RPMI7951 (cell line): Measurements from ENCODE around the gene TPST2. TPM values are rescaled to one million over a fixed set of nuclear protein-coding genes. Genes with fewer than 3 reads are reported as not detected.
"Not testable (repeated sequence)": the region's sequence is repeated elsewhere in the genome, so short reads cannot be mapped to it uniquely, and the experiment has no call there.

Source experiments
- DNase-seq: peaks from one replicate; pipeline ENCODE4 v3.0.0-alpha.2; 2012; ENCODE audit warnings: low read depth
- total RNA-seq: library from RNA; depleted of rRNA; stranded (reverse); fragments of >200 nt; shearing (Covaris generic); gene quantifications from 2 replicates; pipeline ENCODE4 v1.2.3, GENCODE V29; 2014

TPST2 gene
- total RNA-seq, 1 experiment from 2014 or later, result 54.2 TPM

DNA sequence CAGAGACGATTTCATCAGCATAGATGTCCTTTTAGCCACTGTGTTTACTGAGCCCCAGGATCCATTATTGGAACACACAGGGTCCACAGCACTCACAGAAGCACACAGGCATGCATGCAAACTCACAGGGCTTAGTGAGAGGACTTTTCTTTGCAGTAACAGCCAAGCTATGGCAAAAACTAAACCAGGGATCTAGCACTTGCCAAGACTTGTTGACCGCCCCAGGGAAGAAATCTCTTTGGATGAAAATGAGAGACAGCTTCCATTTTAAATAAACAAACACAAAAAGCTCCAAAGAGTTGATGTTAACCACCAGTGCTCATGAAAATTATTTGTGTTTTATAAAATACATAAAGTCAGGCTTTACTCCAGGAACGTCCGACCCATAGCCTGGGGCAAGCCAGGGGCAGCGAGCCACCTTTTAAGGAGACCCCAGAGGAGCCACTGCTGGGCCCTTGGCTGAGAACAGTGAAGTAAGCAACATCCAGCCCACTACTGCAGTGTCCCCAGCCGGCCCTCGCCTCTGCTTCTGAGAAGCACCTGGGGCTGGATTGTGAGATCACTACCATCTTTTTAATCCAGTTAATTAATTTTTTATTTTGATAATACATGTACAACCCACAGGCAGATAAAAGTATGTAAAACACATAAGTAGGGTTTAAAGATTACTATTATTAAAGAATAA lies 55.6 kb downstream of the TPST2 start:
- no peak for DNase-seq

DNA sequence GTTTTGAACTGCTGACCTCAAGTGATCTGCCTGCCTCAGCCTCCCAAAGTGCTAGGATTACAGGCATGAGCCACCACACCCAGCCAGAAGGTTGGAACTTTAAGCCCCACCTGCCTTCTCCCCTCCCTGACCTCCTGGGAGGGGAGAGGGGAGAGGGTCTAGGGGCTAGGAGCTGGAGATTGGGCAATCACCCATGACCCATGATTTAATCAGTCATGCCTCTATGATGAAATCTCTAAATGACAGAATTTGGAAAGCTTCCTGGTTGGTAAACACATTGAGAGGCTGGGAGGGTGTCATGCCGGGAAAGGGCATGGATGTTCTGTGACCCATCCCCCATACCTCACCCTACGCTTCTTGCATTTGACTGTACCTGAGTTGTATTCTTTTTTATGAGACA lies 60.6 kb downstream of the TPST2 start:
- DNase-seq, result no peak

DNA sequence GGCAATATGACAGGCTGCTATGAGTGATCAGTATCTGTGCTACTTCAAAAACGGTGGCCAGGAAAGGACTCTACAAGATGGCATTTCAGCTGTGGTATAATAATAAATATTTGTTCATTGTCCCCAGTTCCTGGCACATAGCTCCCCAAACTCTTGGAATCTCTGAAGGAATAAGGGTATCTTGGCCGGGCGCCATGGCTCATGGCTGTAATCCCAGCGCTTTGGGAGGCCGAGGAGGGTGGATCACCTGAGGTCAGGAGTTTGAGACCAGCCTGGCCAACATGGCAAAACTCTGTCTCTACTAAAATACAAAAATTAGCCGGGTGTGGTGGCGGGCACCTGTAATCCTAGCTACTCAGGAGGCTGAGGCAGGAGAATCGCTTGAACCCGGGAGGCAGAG lies 61.4 kb downstream of the TPST2 start:
- not testable (repeated sequence) for DNase-seq

DNA sequence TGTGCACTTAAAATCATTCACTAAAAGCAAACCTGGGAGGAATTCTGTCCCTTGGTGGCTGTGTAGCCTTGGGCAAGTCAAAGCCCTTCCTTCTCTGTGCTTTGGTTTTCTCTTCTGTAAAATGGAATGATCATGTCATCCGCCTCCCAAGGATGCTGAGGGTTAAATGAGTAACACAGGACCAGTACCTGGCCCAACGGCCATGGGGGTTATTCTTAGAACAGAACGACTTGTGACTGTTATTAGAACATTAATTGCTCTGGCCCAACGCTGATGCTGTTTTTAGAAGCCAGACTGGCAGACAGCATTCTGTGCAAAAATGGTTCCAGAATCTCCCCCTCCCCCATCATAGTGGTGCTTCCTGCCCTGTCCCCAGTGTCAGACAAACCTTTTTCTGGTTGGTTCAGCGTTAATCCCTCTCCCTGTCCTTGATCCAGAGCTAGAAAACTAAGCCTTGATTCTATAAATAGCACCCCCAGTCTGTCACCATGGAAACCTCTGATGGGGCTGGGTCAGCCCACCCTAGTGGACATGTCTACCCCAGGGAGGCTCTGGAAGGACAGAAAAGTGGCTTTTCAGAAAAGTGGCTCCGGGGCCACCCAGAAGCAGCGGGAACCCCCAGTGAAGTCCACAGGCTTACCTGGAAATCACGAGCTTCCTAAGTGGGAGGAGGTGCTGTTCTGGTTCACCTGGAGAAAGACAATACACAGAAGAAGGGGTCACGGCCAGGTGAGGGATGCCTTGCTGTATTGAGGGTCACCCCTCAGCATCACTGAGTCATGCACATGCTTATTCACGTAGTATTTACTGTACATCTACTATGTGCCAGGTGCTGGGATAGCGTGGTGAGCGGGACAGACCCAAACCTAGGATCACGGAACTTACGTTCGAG lies 62.1 kb downstream of the TPST2 start:
- no peak for DNase-seq

DNA sequence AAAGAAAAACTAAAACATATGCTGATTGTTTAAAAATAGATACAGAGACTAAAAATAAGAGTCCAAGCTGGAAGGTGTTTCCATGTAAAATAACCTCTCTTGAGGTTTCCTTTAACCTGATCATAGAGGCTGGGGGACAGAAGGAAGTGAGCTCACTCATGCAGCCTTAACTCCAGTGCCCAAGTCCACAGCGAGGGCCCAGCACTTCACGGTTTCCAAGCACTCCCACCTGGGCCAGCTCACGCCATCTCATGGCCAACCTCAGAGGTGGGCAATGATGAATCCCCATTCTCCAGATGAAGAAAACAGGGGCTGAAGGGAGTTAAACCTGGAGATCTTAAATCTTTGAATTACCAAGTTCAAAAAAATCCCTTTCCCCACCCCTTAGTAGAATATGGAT lies 62.8 kb downstream of the TPST2 start:
- DNase-seq, result no peak

DNA sequence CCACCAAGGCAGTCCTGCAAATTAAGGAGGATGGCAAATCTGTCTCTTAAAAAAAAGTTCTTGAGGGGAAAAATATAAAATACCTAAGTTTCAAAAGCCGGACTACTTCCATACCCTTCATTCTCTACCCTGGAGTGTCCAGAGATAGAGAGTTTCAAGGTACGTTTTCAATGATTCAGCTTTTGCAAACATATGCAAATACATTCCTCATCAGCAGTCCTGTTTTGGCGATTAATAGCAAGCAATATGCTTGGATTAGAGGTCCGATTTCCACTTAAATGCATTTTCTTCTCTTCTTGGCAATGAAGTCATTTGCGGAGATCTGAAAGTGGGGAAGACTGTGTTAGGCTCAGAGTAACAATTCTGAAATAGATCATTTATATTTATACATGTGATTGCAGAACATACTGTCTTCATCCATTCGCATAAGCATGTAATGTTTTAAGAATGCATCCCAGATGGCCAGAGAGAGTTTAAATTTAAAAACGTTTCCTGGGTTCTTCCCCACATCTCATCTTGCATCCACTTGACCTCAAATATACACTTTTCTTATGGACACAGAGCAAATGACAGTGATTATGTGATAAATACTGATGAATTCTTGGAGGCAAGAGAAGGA lies 63.9 kb downstream of the TPST2 start:
- DNase-seq, result no peak

DNA sequence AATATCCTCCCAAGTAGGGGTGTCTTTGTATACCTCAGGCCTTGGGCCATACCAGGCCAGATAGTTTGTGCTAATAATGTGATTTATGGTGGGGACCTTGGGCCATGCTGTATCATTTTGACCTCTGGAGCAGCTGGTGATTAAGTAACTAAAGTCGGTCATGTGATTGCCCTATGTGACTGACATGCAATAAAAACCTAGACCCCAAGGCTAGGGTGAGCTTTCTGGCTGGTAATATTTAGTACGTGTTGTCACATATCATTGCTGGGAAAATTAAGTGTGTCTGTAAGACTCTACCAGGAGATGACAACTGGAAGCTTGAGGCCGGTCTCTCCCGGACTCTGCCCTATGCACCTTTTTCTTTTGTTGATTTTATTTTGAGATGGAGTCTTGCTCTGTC lies 65.1 kb downstream of the TPST2 start:
- DNase-seq, result no peak

DNA sequence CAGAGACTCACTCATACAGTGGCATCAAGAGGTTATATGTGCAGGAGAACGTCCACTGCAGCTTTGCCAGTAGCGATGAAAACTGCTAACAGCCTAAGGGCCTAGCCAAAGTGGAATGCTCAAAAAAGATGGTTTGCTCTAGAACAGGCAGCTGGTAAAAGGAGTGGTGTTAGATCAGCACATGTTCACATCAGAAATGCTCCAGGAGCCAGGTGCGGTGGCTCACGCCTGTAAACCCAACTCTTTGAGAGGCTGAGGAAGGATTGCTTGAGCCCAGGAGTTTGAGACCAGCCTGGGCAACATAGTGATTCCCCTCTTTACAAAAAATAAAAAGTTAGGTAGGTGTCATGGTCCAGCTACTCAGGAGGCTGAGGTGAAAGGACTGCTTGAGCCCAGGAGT lies 67.3 kb downstream of the TPST2 start:
- no peak for DNase-seq

DNA sequence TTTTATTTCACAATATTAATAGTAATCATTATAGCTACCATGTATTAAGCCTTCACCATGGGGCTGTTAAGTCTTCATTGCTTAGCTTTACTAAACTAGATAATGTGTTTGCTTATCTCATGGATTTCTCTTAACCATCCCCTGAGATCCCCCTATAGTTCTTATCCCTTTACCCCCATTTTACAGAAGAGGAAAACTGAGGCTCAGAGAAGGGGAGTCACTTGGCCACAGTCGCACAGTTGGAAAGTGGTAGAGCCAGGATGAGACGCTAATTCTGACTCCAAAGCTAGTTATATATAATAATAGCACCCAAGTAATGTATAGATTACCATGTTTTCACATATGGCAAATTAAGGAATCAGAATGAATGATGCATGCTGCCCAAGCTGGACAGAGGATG lies 67.9 kb downstream of the TPST2 start:
- no peak for DNase-seq

DNA sequence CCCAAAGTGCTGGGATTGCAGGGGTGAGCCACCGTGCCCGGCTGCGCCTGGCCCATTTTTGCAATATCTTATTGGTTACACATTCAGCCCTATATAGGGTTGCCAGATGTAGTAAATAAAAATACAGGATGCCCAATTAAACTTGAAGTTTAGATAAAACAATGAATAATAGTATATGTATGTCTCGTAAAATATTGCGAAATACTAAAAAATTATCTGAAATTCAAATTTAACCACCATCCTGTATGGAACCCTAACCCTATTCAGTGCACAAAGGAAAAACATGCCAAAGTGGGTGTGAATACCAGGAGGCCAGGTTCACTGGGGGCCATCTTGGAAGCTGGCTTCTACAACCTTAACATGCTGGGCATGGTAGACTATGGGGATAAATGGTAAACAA lies 72.5 kb downstream of the TPST2 start:
- no peak for DNase-seq

DNA sequence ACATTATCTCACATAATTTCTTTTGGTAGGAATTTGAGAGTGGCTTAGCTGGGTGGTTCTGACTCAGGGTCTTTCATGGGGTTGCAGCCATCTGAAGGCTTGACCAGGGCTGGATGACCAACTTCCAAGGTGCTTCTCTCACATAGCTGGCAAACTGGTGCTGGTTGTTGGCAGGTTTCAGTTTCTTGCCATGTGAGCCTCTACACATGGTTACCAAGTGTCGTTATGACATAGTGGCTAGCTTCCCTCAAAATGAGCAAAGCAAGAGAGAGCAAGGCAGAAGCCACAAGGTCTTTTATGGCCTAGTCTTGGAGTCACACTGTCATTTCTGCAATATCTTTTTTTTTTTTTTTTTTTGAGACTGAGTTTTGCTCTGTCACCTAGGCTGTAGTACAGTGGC lies 73.4 kb downstream of the TPST2 start:
- DNase-seq, result no peak

DNA sequence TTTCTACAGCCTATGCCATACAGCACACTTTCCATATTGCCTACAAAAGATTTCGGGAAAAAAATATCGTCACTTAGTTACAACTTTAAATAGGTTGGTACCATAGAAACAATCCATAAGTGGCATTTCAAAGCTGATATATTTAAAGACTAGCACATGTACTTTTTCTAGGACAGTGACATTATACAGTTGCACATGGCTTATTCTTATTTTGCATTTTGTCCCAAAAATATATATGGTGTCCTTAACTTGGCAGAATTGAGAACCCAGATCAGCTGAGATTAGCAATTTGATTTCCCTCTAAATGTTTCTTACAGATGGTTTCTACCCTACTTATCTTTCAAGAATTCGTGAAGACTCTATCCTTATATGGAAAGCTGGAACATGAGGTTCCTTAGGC lies 74.0 kb downstream of the TPST2 start:
- no peak for DNase-seq

DNA sequence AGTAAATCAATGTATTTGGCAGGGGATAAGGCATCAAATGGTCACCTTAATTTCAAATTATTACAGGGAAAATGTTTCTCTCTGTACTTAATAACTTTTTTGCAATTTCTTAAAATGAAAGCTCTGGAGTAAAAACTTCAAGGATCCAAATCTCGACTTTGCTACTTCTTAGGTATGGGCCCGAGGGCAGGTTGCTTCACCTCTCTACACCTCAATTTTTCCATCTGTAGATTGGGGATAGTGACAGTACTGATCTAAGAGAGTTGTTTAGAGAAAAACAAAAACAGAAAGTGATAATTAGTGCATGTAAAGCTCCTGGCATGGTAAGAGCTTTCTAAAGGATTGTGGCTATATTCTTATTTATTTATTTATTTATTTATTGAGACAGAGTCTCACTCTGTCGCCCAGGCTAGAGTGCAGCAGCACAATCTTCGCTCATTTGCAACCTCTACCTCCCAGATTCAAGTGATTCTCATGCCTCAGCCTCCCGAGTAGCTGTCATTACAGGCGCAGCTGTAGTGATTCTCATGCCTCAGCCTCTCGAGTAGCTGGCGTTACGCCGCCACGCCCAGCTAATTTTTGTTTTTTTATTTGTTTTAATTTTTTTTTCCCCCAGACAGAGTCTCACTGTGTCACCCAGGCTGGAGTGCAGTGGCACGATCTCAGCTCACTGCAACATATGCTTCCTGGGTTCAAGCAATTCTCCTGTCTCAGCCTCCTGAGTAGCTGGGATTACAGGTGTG lies 75.3 kb downstream of the TPST2 start:
- no peak for DNase-seq

DNA sequence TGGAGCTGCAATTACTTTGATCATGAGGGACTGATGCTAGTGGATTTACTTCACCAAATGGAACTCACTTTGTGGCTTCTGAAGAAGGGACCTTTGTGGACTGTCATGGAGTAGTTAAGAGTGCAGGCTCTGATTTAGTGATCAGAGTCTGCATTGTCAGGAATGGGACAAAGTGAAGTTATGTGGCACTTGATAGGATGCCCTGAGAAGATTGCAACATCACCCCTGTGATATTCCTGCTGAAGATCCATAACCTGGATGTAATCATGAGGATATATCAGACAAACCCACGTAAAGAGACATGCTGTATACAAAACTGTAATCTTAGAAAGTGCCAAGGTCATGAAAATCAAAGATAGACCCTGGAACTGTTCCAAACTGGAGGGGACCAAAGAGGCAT lies 76.1 kb downstream of the TPST2 start:
- no peak for DNase-seq

DNA sequence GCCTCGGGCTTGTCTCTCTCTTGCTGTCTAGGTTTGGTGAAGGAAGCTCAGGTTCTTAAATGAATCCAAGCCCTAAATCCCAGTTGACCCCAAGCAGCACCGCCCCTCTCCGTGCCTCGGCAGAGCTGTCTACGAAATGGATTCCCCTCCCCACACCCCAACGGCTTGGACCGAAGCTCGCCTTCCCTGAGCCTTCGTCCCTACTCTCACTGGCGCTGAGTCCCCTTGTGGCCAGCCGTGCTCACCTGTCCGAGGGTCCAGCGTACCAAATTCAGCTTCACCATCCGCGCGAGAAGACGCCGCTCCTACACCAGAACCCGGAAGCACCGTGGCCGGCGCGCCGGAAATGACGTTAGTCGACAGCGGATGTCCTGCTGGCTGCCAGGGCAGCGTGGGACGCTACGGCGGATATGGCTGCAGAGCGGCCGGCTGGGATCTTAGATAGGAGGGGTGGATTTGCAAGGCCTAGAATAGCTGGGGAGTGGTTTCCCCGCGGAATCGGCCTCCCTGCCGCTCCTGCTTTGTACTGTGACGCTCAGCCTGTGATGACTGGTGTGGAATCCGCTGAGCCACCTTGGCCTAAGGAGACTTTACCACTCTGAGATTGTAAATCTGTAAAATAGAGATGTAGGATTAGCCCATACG lies 77.7 kb downstream of the TPST2 start, which contains the start of gene TFIP11:
TFIP11 (minus strand) TSS at position 325 of the 645 bp plus-strand sequence. CDS start 2,201 bp downstream, outside the sequence.
- DNase-seq, result peak; percentile 85

DNA sequence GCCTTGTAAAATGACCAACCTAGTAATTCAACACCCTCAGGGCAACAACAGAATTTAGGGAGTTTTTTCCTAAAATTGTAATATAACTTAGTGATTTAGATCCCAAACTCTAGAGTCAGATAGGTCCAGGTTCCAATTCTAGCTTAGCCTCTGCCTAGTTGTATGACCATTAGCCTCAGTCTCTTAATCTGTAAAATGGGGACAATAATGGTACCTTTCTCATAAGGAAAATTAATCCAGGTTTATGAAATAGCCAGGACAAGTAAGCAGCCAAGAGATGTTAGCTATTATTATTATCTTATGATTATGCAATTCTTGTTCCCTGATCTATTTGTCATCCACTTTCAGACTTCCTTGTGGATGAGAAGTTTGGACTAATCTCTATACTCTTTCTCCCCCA lies 81.8 kb downstream of the TPST2 start:
- DNase-seq, result no peak

DNA sequence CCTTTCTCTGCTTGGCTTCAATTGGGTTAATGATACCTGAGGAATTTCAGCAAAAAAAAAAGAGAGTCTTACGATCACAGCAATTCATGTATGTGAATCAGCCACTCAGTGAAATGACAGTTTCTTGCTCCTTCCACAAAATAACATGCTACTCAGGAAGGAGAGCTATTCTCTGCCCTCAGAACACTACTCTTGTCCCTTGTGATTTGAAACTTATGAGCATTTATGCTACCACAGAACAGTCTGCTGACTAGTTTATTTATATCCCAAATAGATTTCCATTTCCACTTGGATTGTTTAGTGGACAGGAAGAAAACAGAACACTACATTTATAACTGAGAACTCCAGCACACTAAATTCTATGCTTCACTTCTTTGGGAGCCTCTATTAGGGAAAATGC lies 86.2 kb downstream of the TPST2 start:
- no peak for DNase-seq

DNA sequence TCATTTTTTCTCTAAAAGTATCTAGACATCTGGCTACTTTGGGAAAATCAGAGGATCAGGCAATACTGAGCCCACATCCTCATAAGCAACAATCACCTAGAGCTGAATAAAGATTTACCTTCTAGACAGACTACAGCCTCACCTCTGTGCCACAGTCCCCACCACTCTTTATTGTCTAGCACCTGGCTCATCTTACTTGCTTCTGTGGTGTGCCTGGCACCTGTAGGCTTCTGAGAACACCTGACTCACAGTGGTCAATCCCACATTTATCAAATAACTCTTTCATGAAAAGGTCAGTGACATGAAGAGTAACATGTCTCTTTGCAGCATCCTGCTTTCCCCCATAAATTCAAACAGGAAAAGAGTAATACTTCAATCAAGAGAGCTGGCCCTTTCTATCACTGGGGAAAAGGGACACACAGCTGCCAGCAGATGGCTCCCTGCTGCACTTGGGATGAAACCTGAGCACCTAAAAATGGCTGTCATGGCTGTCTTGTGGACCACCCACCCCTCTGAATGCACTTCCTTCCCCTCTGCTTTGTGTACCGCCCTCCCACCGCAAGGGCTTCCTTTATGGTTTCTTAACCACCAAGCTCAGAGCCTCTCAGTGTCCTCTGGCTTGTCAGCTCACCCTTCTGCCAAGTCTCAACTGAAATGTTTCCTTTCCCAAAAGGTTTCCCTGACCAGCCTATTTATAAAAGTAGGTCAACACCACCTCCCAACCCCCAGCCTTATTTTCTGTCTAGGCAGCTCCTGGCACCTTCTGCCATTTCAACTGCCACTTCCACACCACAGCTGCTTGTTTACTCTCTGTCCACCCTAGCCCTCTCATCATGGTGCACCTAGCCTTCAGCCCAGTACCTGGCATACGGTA lies 87.0 kb downstream of the TPST2 start:
- DNase-seq, result peak; percentile 41

DNA sequence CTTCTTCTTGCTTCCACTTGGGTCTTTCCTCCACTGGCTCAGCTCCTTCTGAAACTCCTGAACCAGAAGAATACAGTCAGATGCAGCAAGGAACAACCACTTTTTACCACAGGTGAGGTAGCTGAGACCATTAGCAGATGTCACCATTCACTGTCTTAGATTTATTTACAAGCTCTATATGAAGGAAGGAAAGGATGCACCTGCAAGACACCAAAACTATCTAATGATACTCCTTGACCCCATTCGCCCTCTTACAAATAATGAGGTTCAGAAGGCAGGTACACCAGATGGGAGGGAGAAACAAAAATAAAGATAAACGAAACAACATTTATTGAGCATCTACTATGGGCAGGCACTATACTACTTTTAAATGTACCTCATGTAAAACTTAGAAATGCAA lies 87.9 kb downstream of the TPST2 start:
- DNase-seq, result no peak

DNA sequence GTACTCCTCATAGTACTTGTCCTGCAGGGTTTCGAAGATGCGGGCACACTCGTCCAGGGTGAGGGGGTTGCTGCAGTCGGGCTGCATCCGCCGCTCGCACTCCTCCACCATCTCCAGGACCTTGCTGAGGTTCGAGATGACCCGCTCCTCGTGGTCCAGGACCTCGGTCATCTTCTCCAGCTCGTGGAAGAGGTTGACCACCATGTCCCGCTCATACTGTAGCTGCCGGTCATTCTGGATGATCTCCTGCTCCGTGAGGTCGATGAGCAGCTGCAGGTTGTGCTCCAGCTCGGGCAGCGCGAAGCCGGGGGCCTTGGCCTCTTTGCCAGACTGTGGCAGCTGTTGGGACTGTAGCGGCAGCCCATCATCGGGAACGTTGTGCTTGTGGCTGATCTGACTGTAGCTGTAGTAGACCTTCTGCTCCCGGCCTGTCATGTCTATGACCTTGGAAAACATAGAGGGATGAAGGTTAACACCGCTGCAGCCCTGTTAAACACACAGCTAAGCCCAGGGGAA lies 90.7 kb downstream of the TPST2 start:
- DNase-seq, result no peak
